Activated CD4-positive, alpha-beta T cell treated with anti-CD3 and anti-CD28 coated beads for 24 hours (primary cell): ENCODE measurements around the gene SH3BGR.

ENCODE experiments used
- DNase-seq, 2 donors: peaks; one replicate each; pipeline ENCODE4 v3.0.0-alpha.2; 2020; ENCODE audit warnings: low read depth in 2 of 2

The SH3BGR gene

GRCh38 chr21:39546522-39546921, 94.8 kb downstream of the SH3BGR start:
- no peak for DNase-seq

DNA sequence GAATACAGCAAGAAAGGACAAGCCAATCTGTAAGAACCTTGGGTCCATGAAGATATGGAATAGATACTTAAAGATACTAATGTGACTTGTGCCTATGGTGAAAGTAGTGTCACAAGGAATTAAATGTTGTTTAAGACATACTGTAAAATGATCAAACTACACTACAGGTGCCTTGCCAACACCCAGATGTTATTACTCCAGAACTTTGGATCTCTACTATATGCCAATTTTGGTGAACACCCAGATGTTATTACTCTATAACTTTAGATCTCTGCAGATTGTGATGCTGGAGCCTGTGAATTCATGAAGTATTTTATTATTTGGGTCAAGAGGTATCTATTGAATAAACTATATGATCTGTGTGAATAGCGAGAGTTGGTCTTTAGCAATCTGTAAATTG, 101.1 kb downstream of the SH3BGR start:
- DNase-seq, result no peak

DNA sequence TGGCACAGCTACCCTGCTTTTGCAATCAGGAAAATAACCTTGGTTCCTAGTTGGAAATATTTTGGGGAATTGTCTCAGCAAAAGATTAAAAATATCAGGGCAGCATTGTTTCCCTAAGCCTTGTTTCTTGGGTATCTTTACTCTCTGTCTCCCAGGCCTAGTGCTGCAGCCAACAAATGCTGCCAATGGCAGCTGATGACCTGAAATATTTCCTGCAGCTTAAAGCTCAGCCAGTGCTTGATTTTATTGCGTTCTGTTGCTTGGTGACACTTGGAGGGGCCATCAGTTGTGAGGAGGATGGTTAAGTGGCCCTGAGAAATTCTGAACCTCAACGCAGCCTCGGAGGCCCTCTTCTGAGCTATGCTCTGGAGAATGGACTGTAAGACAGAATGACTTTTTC, 101.6 kb downstream of the SH3BGR start:
- no peak for DNase-seq

DNA sequence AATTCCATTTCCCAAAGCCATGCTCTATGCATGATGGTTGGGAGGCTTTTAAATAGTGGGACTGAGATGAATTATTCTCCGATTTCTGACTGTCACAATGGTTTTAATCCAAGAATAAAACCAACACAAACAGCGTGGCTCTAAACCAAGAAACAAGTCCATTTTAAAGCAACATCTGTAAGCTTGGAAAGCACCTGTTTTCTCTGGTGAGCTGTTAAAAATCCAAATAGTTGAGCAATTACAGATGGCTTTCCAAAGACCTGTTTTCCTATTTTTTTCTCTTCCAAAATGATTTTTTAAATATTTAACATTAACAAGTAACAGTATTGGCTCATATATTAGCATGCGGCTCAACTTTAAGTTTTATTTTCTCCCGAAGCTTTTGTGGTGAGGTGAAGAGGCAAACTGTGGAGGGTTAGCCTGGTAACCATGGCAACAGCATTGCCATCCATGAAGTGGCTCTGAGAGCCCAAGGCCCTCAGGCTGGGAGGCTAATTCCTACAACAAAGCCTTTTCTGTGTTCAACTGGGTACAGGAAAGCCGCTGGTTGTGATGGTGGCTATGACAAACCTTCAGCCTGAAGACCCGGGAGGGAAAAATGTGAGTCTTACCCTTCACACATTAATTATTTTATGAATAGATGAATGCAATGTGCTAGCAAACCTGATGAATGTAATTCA, 104.3 kb downstream of the SH3BGR start:
- no peak for DNase-seq

GRCh38 chr21:39559511-39559910, 107.7 kb downstream of the SH3BGR start:
- no peak for DNase-seq

- no peak for DNase-seq
Observed at GRCh38 chr21:39561140-39561539, 109.4 kb downstream of the SH3BGR start.

GRCh38 chr21:39562791-39563770, 111.3 kb downstream of the SH3BGR start:
- no peak for DNase-seq

DNA sequence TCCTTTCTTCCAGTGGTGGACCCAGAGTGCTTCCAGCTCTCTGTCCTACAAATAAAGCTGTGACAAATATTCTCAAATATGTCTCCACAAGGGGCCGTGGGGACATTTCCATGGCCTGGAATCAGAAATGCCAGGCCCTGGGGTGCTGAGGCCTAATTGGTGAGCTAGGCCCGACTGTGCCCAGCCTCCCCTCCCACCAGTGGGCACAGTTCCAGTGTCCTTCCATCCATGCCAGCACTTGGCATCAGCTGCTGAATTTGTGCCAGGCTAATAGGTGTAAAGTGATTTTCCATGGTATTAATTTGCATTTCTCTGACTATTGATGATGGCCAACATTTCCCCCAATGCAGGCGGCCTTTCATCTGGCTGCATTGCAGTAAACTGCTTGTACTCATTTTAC, 112.4 kb downstream of the SH3BGR start:
- no peak for DNase-seq
